Measurements from ENCODE around the gene RALGAPA2. TPM values are rescaled to one million over a fixed set of nuclear protein-coding genes. Genes with fewer than 3 reads are reported as not detected.

RALGAPA2 gene
- total RNA-seq, 1 experiment from 2014 or later = 13.4 TPM

- intact Hi-C loops (cut with micrococcal nuclease; ENCODE audit: unreplicated experiment) = no loop called here
- BruUV-seq (replicated peaks) = no TSS peak
- CTCF ChIA-PET = no interaction called here
These were observed 149.9 kb downstream of the RALGAPA2 start for GRCh38 chr20:20562507-20562906.

GRCh38 chr20:20561841-20562240 lies 150.6 kb downstream of the RALGAPA2 start:
- ChIA-PET CTCF (no interaction called here), POLR2A (no interaction called here)
- no TSS peak for BruUV-seq (replicated peaks)
- intact Hi-C loops (cut with micrococcal nuclease; ENCODE audit: unreplicated experiment) (no loop called here), in situ Hi-C loops (cut with HindIII; ENCODE audit: low pct_unique_long_range_greater_than_20kb, low sequenced_read_pairs) (no loop called here)
- Histone ChIP-seq H3K27me3 (ENCODE audit: control insufficient read depth, insufficient read depth, low read length) (no peaks in the 10 kb centered on the region), H3K9me3 (ENCODE audit: control insufficient read depth, insufficient read depth, low read depth, low read length) (no peaks in the 10 kb centered on the region), H3K4me1 (ENCODE audit: control insufficient read depth, insufficient read depth, low read length) (no peaks in the 10 kb centered on the region), H3K4me3 (ENCODE audit: low read depth in 2 of 2, low read length in 2 of 2) (no peak overlapping the region), H3K27ac (ENCODE audit: low read length) (no peak overlapping the region), H3K36me3 (ENCODE audit: control insufficient read depth, insufficient read depth, low read length) (no peaks in the 10 kb centered on the region)
- DNase-seq (ENCODE audit: low read depth, low spot score) (no peak), ATAC-seq (no peak)
- TF ChIP-seq SIN3A (IDR thresholded peaks at IDR 0.05; ENCODE audit: borderline replicate concordance, insufficient read depth, low read depth, low read length) (no peak), CTCF (IDR thresholded peaks at IDR 0.05) (no peak), POLR2AphosphoS5 (IDR thresholded peaks at IDR 0.05; ENCODE audit: low read depth, low read length) (no peak), TCF7L2 (IDR thresholded peaks at IDR 0.05; ENCODE audit: low read depth, low read length) (no peak)

More at GRCh38 chr20:20562507-20562906, 149.9 kb downstream of the RALGAPA2 start:
- H3K27ac ChIP-seq (ENCODE audit: low read length) = no peak overlapping the region
- in situ Hi-C loops (cut with HindIII; ENCODE audit: low pct_unique_long_range_greater_than_20kb, low sequenced_read_pairs) = no loop called here
- DNase-seq (ENCODE audit: low read depth, low spot score) = no peak
- TF ChIP-seq TCF7L2 (IDR thresholded peaks at IDR 0.05; ENCODE audit: low read depth, low read length) (no peak), CTCF (IDR thresholded peaks at IDR 0.05) (no peak)
- ATAC-seq = no peak
- no peaks in the 10 kb centered on the region for H3K9me3 ChIP-seq (ENCODE audit: control insufficient read depth, insufficient read depth, low read depth, low read length)
- POLR2A ChIA-PET = no interaction called here
- H3K27me3 ChIP-seq (ENCODE audit: control insufficient read depth, insufficient read depth, low read length) = no peaks in the 10 kb centered on the region
- no peak overlapping the region for H3K4me3 ChIP-seq (ENCODE audit: low read depth in 2 of 2, low read length in 2 of 2)
- H3K36me3 ChIP-seq (ENCODE audit: control insufficient read depth, insufficient read depth, low read length) = no peaks in the 10 kb centered on the region
- H3K4me1 ChIP-seq (ENCODE audit: control insufficient read depth, insufficient read depth, low read length) = no peaks in the 10 kb centered on the region

- Histone ChIP-seq H3K4me1 (ENCODE audit: control insufficient read depth, insufficient read depth, low read length) (no peaks in the 10 kb centered on the region), H3K27ac (ENCODE audit: low read length) (no peak overlapping the region), H3K27me3 (ENCODE audit: control insufficient read depth, insufficient read depth, low read length) (no peaks in the 10 kb centered on the region), H3K9me3 (ENCODE audit: control insufficient read depth, insufficient read depth, low read depth, low read length) (no peaks in the 10 kb centered on the region), H3K36me3 (ENCODE audit: control insufficient read depth, insufficient read depth, low read length) (no peaks in the 10 kb centered on the region), H3K4me3 (ENCODE audit: low read depth in 2 of 2, low read length in 2 of 2) (no peak overlapping the region)
- POLR2A ChIA-PET = no interaction called here
- intact Hi-C loops (cut with micrococcal nuclease; ENCODE audit: unreplicated experiment) (no loop called here), in situ Hi-C loops (cut with HindIII; ENCODE audit: low pct_unique_long_range_greater_than_20kb, low sequenced_read_pairs) (no loop called here)
- no peak for TF ChIP-seq CTCF (IDR thresholded peaks at IDR 0.05)
- TF ChIP-seq REST (IDR thresholded peaks at IDR 0.05; ENCODE audit: insufficient read depth in 1 of 2, low read depth in 2 of 2, low read length in 1 of 2) = no peak
- no peak for TF ChIP-seq TCF7L2 (IDR thresholded peaks at IDR 0.05; ENCODE audit: low read depth, low read length)
- TF ChIP-seq POLR2AphosphoS5 (IDR thresholded peaks at IDR 0.05; ENCODE audit: low read depth, low read length) = no peak
- TF ChIP-seq SIN3A (IDR thresholded peaks at IDR 0.05; ENCODE audit: borderline replicate concordance, insufficient read depth, low read depth, low read length) = no peak
- DNase-seq (ENCODE audit: low read depth, low spot score) (no peak), ATAC-seq (no peak)
- no TSS peak for BruUV-seq (replicated peaks)
- CTCF ChIA-PET = no interaction called here
These were observed 151.3 kb downstream of the RALGAPA2 start for GRCh38 chr20:20561172-20561571.

Measured in Panc1 (cell line).